Stimulated activated effector memory CD8-positive, alpha-beta T cell treated with anti-CD3 and anti-CD28 coated beads, Interleukin-12 subunit alpha, Interleukin-12 subunit beta, amount 100 ng/mL, for 72 hours (primary cell): ENCODE data around the gene ORAI1.
A peak's percentile ranks its signal among the peaks of the same experiment; 100 is the strongest.
"Not testable (repeated sequence)": the region's sequence is repeated elsewhere in the genome, so short reads cannot be mapped to it uniquely, and the experiment has no call there.

Experiments used
- ATAC-seq: fragments of 150-1000 bp; cut with Tn5 transposase; 2 replicates; pipeline ENCODE4 v1.10.0; 2021
- DNase-seq, 2 donors: peaks; one replicate each; pipeline ENCODE4 v3.0.0; 2021 to 2022; ENCODE audit warnings: low spot score in 2 of 2
- H3K27ac Mint-ChIP-seq: one replicate; pipeline ENCODE4 v1.8.0; 2022; ENCODE audit warnings: mild to moderate bottlenecking, mixed read lengths
- H3K36me3 Mint-ChIP-seq: one replicate; pipeline ENCODE4 v1.8.0; 2022; ENCODE audit warnings: mild to moderate bottlenecking, mixed read lengths
- H3K4me1 Mint-ChIP-seq: one replicate; pipeline ENCODE4 v1.8.0; 2022; ENCODE audit warnings: mixed read lengths
- H3K4me3 Mint-ChIP-seq: one replicate; pipeline ENCODE4 v1.8.0; 2022; ENCODE audit warnings: mild to moderate bottlenecking, mixed read lengths
- H3K9me3 Mint-ChIP-seq: one replicate; pipeline ENCODE4 v1.8.0; 2022; ENCODE audit warnings: mixed read lengths

ORAI1 gene

DNA sequence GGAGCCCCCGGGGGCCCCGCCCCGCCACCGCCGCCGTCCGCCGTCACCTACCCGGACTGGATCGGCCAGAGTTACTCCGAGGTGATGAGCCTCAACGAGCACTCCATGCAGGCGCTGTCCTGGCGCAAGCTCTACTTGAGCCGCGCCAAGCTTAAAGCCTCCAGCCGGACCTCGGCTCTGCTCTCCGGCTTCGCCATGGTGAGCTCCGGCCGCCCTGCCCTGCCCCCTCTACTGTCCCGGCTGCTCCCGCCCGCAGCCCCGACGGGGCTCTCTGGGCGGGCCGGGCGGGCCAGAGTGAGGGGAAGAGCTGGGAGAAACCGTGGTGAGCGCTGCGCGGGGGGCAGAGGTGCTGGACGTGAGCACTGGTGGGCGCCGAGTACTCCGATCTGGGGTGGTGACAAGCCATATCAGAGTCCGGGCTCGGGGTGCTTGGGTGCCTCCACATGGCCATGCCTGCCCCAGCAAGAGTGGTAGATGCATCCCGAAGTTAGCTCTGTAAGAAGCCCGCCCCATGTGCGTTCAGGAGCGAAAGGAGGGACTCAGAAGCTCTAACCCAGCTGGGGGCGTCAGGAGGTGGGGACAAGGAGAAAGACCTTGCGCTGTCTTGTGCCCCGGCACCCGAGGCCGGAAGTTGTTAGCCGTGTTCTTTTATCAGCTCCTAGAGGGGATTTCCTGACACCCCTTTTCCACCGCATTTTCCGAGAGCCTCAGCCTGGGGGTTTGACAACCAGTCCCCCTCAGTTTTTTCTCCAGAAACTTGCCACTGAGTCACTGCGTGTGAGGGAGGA is 717 bp downstream of the ORAI1 start:
- peak overlapping the region; percentile 94 for H3K4me3 Mint-ChIP-seq
- ATAC-seq = peak; percentile 71
- no peaks in the 10 kb centered on the region for H3K9me3 Mint-ChIP-seq
- H3K36me3 Mint-ChIP-seq = peaks cover 57% of the 10 kb centered on the region
- DNase-seq = peak; percentile 71 to 94
- peaks cover 57% of the 10 kb centered on the region for H3K4me1 Mint-ChIP-seq
- peak overlapping the region; percentile 95 for H3K27ac Mint-ChIP-seq

DNA sequence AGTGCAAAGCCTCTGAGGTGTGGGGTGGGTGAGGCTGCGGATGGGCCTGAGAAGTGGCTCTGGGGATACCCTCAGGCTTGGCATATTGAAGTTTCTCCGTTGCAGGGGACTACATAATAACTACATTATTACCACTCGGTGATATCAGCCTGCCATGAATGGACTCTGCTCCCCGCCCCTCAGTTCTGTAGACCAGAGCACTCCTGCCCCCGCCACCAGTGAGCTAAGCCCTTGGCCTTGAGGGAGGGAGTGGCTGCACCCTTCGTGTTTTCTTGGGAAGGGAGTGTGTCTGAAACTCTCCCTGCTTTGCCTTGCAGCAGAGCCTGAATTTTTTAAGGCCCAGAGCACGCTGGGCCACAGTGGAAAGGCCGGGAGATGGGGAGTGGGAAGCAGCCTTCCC is 1.7 kb downstream of the ORAI1 start:
- DNase-seq (no peak), ATAC-seq (no peak)
- Mint-ChIP-seq H3K9me3 (no peaks in the 10 kb centered on the region), H3K4me1 (peaks cover 67% of the 10 kb centered on the region), H3K27ac (peak overlapping the region; percentile 95), H3K36me3 (peaks cover 64% of the 10 kb centered on the region), H3K4me3 (peak overlapping the region; percentile 94)

DNA sequence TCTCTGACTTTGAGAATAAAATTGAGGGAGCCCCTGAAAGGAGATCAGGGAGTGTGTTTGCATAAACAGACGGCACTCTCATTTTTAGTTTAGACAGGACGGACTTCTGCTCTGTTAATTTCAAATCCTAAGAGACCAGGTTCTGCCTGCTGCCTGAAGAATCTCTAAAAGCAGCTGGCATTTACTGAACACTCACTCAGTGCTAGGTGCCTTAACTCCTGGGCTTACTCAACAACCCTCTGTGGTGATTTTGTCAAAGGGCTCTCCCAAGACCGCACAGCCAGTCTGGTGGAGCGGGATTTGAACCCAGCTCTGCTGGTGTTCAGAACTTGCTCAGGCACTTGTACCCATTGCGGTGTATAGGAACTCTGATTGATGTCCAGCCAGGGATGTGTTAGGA is 2.2 kb downstream of the ORAI1 start:
- H3K36me3 Mint-ChIP-seq = peaks cover 66% of the 10 kb centered on the region
- no peak for ATAC-seq

DNA sequence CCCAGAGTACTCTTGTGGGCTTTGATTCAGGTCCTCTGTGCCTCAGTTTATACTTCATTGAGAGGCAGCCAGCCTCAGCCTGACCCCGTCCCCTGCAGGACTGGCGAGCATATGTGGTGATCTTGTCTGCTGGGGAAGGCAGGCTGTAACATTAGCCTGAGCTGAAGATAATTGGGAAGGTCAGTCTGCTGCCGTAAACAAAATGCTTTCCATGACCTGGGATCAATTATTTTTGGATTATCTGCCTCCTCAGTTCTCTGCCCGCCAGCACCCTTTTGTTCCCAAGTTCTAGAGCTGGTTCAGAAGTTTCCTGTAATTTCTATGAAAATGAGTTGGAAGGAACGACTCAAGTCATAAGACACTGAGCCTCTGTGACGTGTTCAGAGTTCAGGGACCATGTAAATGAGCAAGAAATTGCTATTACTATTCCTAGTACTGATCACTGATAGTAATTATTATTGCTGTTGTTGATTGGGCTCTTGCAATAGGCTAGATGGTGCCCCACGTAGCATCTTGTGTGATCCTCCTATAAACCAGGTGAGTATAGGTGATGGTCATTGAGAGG is 4.5 kb downstream of the ORAI1 start:
- peak overlapping the region; percentile 95 for H3K27ac Mint-ChIP-seq
- ATAC-seq (no peak), DNase-seq (no peak)
- H3K36me3 Mint-ChIP-seq = peaks cover 72% of the 10 kb centered on the region
- H3K4me1 Mint-ChIP-seq = peaks cover 71% of the 10 kb centered on the region
- H3K9me3 Mint-ChIP-seq = no peaks in the 10 kb centered on the region
- H3K4me3 Mint-ChIP-seq = peak overlapping the region; percentile 94

More for the DNA sequence above, 2.2 kb downstream of the ORAI1 start:
- H3K4me1 Mint-ChIP-seq = peaks cover 71% of the 10 kb centered on the region
- H3K4me3 Mint-ChIP-seq = peak overlapping the region; percentile 94
- DNase-seq = no peak
- peak overlapping the region; percentile 95 for H3K27ac Mint-ChIP-seq
- H3K9me3 Mint-ChIP-seq = no peaks in the 10 kb centered on the region

DNA sequence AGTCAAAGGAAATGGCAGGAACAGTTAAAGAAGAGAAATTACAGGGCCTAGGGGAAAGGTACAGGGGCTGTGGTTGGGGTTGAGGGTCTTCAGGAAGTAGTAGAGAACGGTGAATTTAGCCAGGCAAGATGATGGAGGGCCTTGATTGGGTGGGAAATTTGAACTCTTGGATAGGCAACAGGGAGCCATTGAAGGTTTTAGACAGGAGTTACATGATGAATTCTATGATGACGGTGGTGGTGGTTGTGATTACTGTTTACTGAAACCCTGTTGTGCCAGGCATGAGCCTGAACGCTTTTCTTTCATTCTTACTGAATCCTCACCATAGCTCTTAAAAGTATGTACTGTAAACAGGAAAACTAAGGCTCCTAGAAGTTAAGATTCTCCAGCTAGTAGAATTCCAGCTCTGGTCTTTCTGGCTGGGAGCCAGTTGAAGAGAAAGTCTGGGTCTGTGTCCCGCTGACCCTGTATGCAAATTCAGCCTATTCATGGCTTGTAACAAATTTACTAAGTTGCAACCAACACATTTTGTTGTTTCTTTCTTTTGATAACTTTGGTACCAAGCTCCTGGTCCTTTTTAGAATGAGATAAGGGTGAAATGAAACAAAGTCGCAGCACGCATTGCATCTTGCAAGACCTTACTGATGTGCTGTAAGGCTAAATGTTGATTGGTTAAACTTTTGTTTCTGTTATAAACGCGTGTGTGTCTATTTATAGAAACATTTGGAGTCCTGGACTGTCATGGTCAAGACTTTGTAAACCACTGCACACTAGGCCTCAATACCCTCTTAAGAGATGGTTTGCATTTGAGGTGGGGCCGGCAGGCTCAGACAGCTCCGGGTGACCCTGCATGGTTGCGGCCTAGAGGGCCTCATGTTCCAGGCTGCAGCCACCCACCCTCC is 6.0 kb downstream of the ORAI1 start:
- Mint-ChIP-seq H3K4me1 (peaks cover 72% of the 10 kb centered on the region), H3K36me3 (peaks cover 77% of the 10 kb centered on the region), H3K4me3 (peak overlapping the region; percentile 94), H3K27ac (peak overlapping the region; percentile 95), H3K9me3 (no peaks in the 10 kb centered on the region)
- DNase-seq (no peak), ATAC-seq (no peak)

DNA sequence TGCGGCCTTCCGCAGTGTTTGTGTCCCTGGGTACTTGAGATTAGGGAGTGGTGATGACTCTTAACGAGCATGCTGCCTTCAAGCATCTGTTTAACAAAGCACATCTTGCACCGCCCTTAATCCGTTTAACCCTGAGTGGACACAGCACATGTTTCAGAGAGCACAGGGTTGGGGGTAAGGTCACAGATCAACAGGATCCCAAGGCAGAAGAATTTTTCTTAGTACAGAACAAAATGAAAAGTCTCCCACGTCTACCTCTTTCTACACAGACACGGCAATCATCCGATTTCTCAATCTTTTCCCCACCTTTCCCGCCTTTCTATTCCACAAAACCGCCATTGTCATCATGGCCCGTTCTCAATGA is 7.5 kb downstream of the ORAI1 start:
- not testable (repeated sequence) for H3K9me3 Mint-ChIP-seq, H3K4me3 Mint-ChIP-seq, DNase-seq, H3K27ac Mint-ChIP-seq, ATAC-seq
- H3K4me1 Mint-ChIP-seq = peaks cover 69% of the 10 kb centered on the region
- peaks cover 72% of the 10 kb centered on the region for H3K36me3 Mint-ChIP-seq

DNA sequence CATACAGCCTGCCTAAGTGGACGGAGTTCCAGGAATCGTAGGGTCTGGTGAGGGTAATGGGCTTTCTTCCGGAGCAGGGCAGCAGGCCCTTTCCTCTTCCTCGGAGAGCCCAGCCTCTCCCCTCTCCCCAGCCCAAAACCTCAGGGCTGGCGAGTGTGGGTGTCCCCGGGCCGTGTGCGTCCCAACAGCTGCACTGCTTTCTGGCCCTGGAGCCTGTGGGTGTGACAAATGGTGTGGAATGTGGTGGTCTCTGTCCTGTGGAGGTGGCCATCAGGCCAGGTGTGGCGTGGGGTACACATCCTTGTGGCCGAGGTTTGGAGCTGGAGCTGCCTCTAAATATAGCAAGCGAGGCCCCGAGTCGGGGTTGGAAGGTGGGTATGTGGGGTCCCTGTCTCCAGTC is 8.5 kb downstream of the ORAI1 start:
- Mint-ChIP-seq H3K4me3 (peak overlapping the region; percentile 9), H3K4me1 (peaks cover 59% of the 10 kb centered on the region), H3K36me3 (peaks cover 67% of the 10 kb centered on the region), H3K27ac (peak overlapping the region; percentile 91), H3K9me3 (no peaks in the 10 kb centered on the region)
- ATAC-seq (no peak), DNase-seq (no peak)

DNA sequence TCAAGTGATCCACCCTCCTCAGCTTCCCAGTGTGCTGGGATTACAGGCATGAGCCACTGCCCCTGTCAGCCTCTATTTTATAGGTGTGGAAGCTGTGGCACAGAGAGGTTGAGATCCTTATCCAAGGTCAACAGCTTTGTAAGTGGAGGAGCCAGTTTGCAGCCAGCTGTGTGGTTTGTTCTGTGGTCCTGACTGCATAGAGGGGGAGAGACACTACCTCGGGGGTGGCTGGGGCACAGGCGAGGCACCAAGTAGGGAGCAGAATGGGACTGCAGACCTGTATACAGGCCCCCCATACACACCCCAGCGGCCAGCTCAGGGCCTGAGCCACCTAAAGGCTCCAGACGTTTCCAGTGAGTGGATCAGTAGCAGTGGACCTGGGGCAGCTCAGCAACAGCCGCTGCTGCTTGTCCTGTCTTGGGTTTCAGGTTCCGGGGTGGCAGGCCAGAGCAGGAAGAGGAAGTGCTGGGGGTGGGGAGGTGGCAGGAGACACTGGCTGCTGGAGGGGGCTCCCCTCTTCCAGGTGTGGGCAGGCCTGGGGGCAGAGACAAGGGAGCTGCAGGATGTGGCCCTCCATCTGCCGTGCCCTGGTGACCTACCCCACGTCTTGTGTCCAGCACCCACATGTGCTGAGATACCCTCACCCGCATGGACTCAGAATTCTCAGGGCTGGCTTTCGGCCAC is 11.0 kb downstream of the ORAI1 start:
- ATAC-seq = peak; percentile 85
- peak overlapping the region; percentile 72 for H3K4me3 Mint-ChIP-seq
- peaks cover 40% of the 10 kb centered on the region for H3K4me1 Mint-ChIP-seq
- H3K36me3 Mint-ChIP-seq = peaks cover 71% of the 10 kb centered on the region
- peak overlapping the region; percentile 96 for H3K27ac Mint-ChIP-seq
- peak; percentile 35 to 81 for DNase-seq
- no peaks in the 10 kb centered on the region for H3K9me3 Mint-ChIP-seq

DNA sequence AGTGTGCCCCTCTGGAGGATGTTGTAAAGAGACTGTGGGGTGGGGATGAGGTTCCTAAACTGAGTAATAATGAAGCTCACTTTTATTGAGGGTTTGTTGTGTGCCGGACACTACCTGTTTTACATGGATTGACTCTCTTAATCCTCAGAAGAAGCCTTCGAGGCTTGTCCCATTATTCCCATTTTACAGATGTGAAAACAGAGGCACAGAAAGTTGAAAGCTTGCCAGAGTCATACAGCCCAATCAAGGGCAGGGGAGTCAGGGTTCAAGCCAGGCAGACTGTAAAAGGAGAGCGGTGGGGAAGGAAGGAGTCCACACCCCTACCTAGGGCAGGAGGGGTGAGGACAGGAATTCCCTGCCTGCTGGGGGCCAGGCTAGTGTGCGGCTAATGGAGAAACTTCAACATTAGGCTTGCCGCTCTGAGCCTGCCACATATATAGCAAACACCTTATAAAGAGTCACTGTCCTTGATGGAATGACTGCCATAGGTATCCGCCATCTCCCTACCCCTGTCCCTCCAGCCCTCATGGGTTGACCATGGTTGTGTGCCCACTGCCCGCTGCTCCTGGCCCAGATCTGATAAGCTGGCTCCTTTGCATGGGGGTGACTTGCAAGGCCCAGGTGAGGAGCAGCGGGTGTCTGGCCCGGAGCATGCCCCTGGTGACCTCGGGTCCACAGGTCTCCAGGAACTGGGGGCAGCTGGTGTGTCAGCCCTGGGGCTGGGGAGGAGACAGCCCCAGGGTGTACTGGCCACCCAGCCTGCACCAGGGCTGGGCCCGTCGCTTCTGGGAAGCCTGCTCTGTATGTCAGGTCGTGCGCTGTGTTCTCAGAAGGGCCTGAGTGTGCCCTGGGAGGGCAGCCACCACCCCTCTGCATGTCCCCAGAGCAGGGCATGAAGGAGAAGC is 12.2 kb downstream of the ORAI1 start:
- peak overlapping the region; percentile 96 for H3K27ac Mint-ChIP-seq
- peaks cover 75% of the 10 kb centered on the region for H3K36me3 Mint-ChIP-seq
- no peak for ATAC-seq
- DNase-seq = no peak
- peak overlapping the region; percentile 72 for H3K4me3 Mint-ChIP-seq
- H3K9me3 Mint-ChIP-seq = no peaks in the 10 kb centered on the region
- H3K4me1 Mint-ChIP-seq = peaks cover 30% of the 10 kb centered on the region

DNA sequence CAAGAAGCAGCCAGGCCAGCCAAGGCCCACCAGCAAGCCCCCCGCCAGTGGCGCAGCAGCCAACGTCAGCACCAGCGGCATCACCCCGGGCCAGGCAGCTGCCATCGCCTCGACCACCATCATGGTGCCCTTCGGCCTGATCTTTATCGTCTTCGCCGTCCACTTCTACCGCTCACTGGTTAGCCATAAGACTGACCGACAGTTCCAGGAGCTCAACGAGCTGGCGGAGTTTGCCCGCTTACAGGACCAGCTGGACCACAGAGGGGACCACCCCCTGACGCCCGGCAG is 15.0 kb downstream of the ORAI1 start:
- no peak overlapping the region for H3K4me3 Mint-ChIP-seq

DNA sequence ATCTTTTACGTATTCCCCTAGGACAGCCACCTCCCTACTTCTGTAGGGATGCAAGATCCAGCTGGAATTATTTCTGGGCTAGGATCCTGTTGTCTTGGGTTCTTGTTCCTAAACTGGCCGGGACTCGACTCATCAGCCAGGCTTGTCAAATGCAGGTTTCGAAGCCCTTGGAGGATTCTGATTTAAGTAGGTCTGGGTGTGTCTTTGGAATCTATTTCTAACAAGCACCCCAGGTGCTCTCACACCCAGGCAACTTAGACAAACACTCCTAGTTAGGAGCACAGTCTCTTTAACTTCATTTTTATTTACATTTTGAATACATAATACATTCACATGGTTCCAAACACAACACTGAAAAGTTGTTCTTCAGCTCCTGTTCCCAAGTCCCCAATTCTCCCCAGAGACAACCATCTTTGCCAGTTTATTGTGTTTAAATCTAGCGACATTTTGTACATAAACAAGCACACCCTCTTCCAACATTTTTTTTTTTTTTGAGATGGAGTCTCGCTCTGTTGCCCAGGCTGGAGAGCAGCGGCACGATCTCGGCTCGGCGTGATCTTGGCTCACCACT is 22.2 kb downstream of the ORAI1 start:
- no peak overlapping the region for H3K4me3 Mint-ChIP-seq

More for the DNA sequence above, 15.0 kb downstream of the ORAI1 start:
- Mint-ChIP-seq H3K9me3 (no peaks in the 10 kb centered on the region), H3K36me3 (peaks cover 87% of the 10 kb centered on the region), H3K27ac (peak overlapping the region; percentile 67), H3K4me1 (peaks cover 21% of the 10 kb centered on the region)
- ATAC-seq (no peak), DNase-seq (no peak)

DNA sequence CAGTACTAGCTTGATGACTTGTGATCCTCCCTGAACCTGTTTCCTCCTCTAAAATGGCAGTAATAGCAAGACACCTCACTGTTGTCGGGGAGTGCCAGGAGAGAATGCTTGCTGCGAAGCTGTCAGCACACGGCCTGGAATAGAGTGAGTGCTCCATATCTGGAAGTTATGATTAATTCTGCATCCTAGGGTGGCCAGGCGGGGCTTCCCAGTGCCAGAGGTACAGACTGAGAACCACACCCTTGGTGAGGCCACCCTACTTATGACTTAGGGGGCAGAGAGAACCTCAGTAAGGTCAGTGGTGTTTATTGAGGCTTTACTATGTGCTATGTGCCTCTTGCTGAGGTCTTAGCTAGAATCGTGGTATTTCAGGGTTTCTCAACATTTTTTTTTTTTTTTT is 23.0 kb downstream of the ORAI1 start:
- peak overlapping the region; percentile 75 for H3K27ac Mint-ChIP-seq
- peaks cover 33% of the 10 kb centered on the region for H3K4me1 Mint-ChIP-seq
- peak overlapping the region; percentile 21 for H3K4me3 Mint-ChIP-seq
- peak; percentile 29 for ATAC-seq
- no peaks in the 10 kb centered on the region for H3K9me3 Mint-ChIP-seq
- H3K36me3 Mint-ChIP-seq = peaks cover 56% of the 10 kb centered on the region
- DNase-seq = no peak

More for the DNA sequence above, 22.2 kb downstream of the ORAI1 start:
- Mint-ChIP-seq H3K4me1 (peaks cover 25% of the 10 kb centered on the region), H3K36me3 (peaks cover 63% of the 10 kb centered on the region), H3K9me3 (no peaks in the 10 kb centered on the region), H3K27ac (peak overlapping the region; percentile 75)
- DNase-seq (no peak), ATAC-seq (no peak)

DNA sequence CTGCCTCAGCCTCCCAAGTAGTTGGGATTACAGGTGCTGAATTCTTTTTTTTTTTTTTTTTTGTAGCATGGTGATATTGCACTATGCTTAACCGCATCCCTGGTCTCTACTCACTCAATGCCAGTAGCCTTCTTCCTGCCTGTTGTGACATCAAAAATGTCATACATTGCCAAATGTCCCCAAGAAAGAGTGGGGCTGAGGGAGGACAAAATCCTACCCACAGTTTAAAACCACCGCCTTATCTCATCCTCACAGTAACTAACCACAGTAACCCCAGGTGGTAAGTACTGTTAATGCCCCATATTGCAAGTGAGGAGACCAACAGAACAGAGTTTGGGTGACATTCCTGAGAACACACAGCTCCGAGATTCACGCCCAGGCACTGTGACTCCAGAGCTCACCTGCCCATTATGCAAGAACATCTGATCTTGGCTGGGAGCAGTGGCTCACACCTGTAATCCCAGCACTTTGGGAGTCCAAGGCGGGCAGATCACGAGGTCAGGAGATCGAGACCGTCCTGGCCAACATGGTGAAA is 23.6 kb downstream of the ORAI1 start:
- ATAC-seq (peak; percentile 85), DNase-seq (no peak)
- Mint-ChIP-seq H3K9me3 (no peaks in the 10 kb centered on the region), H3K4me3 (peak overlapping the region; percentile 21), H3K36me3 (peaks cover 50% of the 10 kb centered on the region), H3K27ac (peak overlapping the region; percentile 75), H3K4me1 (peaks cover 38% of the 10 kb centered on the region)

DNA sequence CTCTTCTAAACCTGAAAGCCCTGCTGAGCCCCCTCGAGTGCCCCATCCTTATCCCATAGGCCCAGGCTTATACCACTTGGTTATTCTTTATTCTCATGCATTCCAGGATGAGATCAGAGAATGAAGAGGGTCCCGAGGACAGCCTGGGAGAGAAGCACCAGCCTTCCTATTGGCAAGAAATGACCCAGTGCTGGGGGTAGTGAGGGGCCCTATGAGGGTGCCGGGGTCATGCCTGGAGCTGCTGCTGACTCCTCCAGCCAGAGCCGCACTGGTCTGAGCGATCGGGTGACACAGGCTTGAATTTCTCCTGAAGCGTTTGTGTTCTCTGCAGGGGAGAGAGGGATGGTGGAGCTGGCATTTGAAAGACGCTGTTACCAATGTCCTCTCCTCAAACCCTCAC is 25.0 kb downstream of the ORAI1 start:
- Mint-ChIP-seq H3K4me1 (peaks cover 45% of the 10 kb centered on the region), H3K36me3 (peaks cover 36% of the 10 kb centered on the region), H3K9me3 (no peaks in the 10 kb centered on the region), H3K4me3 (no peak overlapping the region), H3K27ac (peak overlapping the region; percentile 66)
- DNase-seq (no peak), ATAC-seq (no peak)
